Measurements from ENCODE around the gene OR10X1.

Gene OR10X1, protein sequence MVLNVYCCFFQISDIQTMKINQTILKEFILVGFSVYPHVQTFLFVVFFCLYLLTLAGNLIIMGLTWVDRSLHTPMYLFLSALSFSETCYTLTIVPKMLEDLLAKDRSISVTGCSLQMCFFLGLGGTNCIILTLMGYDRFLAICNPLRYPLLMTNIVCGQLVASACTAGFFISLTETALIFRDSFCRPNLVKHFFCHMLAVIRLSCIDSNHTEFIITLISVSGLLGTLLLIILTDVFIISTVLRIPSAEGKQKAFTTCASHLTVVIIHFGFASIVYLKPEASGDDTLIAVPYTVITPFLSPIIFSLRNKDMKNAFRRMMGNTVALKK

DNA sequence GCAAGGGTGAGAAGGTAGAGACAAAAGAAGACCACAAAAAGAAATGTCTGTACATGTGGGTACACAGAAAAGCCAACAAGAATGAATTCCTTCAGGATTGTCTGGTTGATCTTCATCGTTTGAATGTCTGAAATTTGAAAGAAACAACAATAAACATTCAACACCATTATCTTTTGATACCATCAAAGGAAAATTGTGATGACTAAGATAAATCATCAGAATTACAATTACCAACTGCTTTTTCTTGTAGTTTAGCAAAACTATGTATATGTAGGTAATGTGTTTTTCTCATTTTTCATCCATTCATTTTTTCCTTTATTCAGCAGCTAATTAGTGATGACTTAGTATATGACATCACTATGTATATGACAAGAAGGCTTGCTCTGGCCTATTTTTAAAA, at the start of gene OR10X1:
OR10X1 (minus strand) TSS at position 167 of the 400 bp plus-strand sequence; CDS start at position 167, 0 bp downstream.
- no peaks in the 10 kb centered on the region for H3K4me1 Mint-ChIP-seq
- no peaks in the 10 kb centered on the region for H3K36me3 Mint-ChIP-seq
- peaks cover 8% of the 10 kb centered on the region for H3K27me3 Mint-ChIP-seq
- no peaks in the 10 kb centered on the region for H3K9me3 Mint-ChIP-seq
- H3K27ac Mint-ChIP-seq, result no peak within 1 kb of the TSS
- H3K4me3 Mint-ChIP-seq, result no peak within 1 kb of the TSS

DNA sequence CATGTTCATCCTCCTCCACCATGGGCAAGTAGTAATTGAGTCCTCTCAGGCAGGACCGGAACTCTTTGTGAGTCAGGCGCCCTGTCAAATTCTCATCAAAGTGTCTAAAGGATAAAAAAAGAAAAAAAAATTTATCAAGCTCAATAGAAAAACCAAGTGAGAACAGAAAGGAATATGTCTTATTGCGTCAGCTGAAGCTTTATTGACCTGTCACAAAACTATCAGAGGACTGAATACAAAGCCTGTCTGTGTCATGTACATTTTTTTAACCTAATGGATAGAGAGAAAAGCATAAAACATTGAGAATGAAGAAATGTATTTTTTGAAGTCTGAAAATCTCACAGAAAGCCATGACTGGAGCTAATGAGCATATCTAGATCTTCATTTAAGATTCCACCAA, 34.1 kb upstream of the OR10X1 start:
- H3K27ac Mint-ChIP-seq, result no peak overlapping the region

DNA sequence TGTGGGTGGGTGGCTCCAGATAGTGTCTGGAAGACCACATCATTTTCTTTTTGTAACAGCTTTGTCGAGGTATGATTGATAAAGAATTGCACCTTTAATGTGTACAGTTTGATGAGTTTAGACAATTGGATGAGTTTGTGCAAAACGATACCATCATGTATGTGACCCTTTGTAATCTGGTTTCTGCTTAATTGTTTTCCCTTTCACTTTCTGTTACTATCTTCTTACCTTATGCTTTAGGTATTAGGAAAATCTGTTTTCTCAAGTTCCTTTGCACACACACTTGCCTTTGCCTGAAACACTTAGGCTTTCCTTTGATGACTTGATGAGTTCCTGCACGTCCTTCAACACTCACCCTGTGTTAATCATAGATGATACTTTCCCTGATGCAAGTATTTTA, 32.2 kb upstream of the OR10X1 start:
- Mint-ChIP-seq H3K27ac (no peak overlapping the region), H3K4me1 (no peaks in the 10 kb centered on the region), H3K36me3 (no peaks in the 10 kb centered on the region), H3K4me3 (no peak overlapping the region), H3K9me3 (no peaks in the 10 kb centered on the region), H3K27me3 (peaks cover 7% of the 10 kb centered on the region)

More for the DNA sequence above, 34.1 kb upstream of the OR10X1 start:
- Mint-ChIP-seq H3K4me3 (no peak overlapping the region), H3K27me3 (peaks cover 13% of the 10 kb centered on the region), H3K4me1 (no peaks in the 10 kb centered on the region), H3K36me3 (no peaks in the 10 kb centered on the region), H3K9me3 (no peaks in the 10 kb centered on the region)

GRCh38 chr1:158607296-158607695, 27.6 kb upstream of the OR10X1 start:
- no peak overlapping the region for H3K4me3 Mint-ChIP-seq
- H3K4me1 Mint-ChIP-seq, result no peaks in the 10 kb centered on the region
- H3K27me3 Mint-ChIP-seq, result no peaks in the 10 kb centered on the region
- no peaks in the 10 kb centered on the region for H3K36me3 Mint-ChIP-seq
- H3K9me3 Mint-ChIP-seq, result no peaks in the 10 kb centered on the region
- H3K27ac Mint-ChIP-seq, result no peak overlapping the region

DNA sequence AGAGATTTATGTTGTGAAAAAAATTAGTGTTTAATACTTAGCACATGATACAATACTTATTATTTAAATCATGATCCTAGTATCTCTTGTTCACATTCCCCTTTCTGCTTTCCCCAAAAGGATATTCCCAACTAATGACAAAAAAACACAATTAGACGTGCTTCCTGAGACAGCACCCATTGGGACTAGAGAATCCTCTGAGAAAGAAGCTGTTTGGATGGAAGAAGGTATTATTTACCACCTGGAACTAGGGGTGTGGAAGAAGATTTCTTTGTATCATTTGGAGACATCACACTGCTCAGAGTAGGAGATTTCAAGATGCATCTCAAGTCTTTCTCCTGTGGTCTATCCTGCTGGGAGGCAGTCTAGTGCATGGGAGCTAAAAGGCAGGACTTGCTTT, 25.3 kb upstream of the OR10X1 start, which contains the start of gene OR10Z1:
OR10Z1 (plus strand) TSS at position 301 of the 400 bp plus-strand sequence. CDS start 1,171 bp downstream, outside the sequence.
- Mint-ChIP-seq H3K4me3 (no peak within 1 kb of the TSS), H3K36me3 (no peaks in the 10 kb centered on the region), H3K27ac (no peak within 1 kb of the TSS), H3K27me3 (no peaks in the 10 kb centered on the region), H3K9me3 (peaks cover 4% of the 10 kb centered on the region), H3K4me1 (no peaks in the 10 kb centered on the region)

DNA sequence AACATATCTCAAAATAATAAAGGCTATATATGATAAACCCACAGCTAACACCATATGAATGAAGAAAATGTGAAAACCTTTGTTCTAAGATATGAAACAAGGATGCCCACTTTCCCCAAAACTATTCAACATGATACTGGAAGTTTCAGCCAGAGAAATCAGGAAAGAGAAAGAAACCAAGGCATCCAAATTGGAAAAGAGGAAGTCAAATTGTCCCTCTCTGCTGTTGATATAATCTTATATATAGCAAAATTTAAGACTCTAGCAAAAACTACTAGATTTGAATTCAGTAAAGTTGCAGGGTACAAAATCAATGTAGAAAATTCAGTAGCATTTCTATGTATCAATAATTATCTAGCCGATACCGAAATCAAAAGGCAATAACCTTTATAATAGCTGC, 21.0 kb upstream of the OR10X1 start:
- no peaks in the 10 kb centered on the region for H3K27me3 Mint-ChIP-seq
- H3K36me3 Mint-ChIP-seq, result peaks cover 7% of the 10 kb centered on the region
- H3K4me1 Mint-ChIP-seq, result no peaks in the 10 kb centered on the region
- no peak overlapping the region for H3K4me3 Mint-ChIP-seq
- peaks cover 24% of the 10 kb centered on the region for H3K9me3 Mint-ChIP-seq
- no peak overlapping the region for H3K27ac Mint-ChIP-seq

DNA sequence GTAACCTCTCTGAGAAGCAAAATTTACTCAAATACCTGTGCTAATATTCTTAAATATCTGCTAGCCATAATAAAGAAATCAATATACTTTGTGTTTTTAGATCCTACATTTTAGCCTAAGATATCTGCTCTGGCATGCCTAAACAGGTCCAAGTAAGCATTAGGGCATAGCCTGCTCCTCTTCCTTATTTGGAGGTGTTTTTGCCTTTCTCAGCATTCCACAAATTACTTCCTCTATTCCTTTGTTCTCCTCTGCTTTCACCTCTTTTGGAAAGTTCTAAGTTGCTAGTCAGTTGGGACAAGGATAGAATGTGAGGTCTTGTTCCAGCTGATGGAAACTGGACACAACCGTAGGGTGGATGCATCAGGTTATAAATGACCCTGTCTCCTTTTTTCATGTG, 7.2 kb upstream of the OR10X1 start:
- Mint-ChIP-seq H3K4me3 (no peak overlapping the region), H3K4me1 (no peaks in the 10 kb centered on the region), H3K27ac (no peak overlapping the region), H3K36me3 (no peaks in the 10 kb centered on the region), H3K27me3 (peaks cover 3% of the 10 kb centered on the region), H3K9me3 (no peaks in the 10 kb centered on the region)

DNA sequence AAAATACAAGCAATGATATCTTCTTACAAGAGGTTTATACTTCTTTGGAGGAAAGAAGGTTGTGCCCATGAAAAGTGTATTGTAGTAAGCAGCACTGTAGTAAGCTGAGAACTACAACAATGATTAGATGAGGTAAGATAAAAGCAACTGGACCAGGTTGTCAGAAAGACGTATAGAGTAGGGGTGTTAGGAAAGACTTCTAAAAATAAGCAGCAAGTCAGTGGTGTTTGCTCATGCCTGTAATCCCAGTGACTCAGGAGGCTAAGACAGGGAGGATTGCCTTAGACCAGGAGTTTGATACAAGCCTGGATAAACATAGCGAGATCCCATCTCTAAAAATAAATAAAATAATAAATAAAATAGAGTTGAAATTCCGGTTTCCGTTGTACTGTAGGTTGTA, 4.3 kb upstream of the OR10X1 start:
- Mint-ChIP-seq H3K27ac (no peak overlapping the region), H3K9me3 (no peaks in the 10 kb centered on the region), H3K36me3 (no peaks in the 10 kb centered on the region), H3K4me3 (no peak overlapping the region), H3K4me1 (no peaks in the 10 kb centered on the region), H3K27me3 (peaks cover 3% of the 10 kb centered on the region)

DNA sequence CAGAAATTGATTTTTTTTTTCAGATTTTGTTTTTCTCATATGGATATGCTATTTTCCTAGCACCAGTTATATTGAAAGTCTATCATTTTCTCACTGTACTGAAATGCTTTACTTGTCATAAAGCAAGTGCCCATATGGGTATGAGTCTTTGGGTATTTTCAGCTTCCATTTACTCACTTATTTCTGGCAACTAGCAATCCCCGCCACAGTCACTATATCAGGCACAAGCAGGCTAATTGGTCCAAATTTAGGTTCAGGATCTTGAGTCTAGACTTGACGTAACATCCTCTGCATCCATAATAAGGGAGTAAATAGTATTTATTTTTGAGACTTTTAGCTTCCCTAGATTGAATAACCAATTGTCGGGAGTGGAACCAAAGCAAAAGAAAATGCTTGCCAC, 2.1 kb downstream of the OR10X1 start:
- H3K27ac Mint-ChIP-seq, result no peak overlapping the region
- H3K4me1 Mint-ChIP-seq, result no peaks in the 10 kb centered on the region
- no peak overlapping the region for H3K4me3 Mint-ChIP-seq
- H3K9me3 Mint-ChIP-seq, result no peaks in the 10 kb centered on the region
- H3K27me3 Mint-ChIP-seq, result peaks cover 7% of the 10 kb centered on the region
- no peaks in the 10 kb centered on the region for H3K36me3 Mint-ChIP-seq

- no peaks in the 10 kb centered on the region for H3K36me3 Mint-ChIP-seq
- H3K4me3 Mint-ChIP-seq, result no peak overlapping the region
- no peaks in the 10 kb centered on the region for H3K9me3 Mint-ChIP-seq
- H3K4me1 Mint-ChIP-seq, result no peaks in the 10 kb centered on the region
- peaks cover 13% of the 10 kb centered on the region for H3K27me3 Mint-ChIP-seq
- H3K27ac Mint-ChIP-seq, result no peak overlapping the region
These were observed 7.5 kb downstream of the OR10X1 start for GRCh38 chr1:158572226-158572625.

DNA sequence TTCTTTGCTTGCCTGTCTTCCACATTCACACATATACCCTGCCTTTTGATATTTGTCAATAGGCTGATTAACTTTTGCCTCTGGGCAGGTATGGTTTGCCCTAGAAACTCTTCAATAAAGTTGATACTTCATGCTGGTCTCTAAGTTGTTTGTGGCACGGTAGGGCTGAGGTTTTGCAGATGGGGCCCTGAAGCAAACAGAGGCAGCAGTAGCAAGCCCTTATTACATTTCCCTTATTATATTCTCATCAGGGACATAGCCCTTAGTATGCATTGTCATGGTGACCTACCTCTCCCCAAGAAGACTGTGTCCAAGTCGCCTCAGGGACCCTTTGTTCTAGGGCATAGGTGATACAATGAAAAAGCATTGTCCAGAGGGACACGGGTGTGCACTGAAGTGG, 9.2 kb downstream of the OR10X1 start, which contains the start of gene OR6P1:
OR6P1 (minus strand) TSS at position 101 of the 400 bp plus-strand sequence. CDS start 6,976 bp downstream, outside the sequence.
- Mint-ChIP-seq H3K4me3 (no peak within 1 kb of the TSS), H3K4me1 (no peaks in the 10 kb centered on the region), H3K9me3 (no peaks in the 10 kb centered on the region), H3K27ac (no peak within 1 kb of the TSS), H3K36me3 (no peaks in the 10 kb centered on the region), H3K27me3 (peaks cover 13% of the 10 kb centered on the region)

DNA sequence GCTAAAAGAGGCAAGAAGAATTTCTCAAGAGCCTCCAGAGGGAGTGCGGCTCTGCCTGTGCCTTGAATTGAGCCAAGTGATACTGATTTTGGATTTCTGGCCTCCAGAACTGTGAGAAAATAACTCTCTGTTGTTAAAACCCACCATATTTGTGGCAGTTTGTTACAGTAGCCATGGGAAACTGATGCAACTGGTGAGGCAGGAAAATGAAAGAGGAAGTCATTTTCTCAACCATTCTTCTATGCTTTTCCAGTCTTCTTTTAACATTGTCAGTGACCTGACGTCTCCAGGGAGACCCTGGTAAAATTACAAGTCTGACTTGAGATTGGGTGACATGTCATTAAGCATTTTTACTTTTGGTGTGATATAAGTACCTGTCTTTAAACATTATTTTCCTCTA, 15.1 kb downstream of the OR10X1 start:
- H3K4me3 Mint-ChIP-seq, result no peak overlapping the region
- peaks cover 15% of the 10 kb centered on the region for H3K27me3 Mint-ChIP-seq

GRCh38 chr1:158563853-158564252, 15.8 kb downstream of the OR10X1 start:
- H3K4me3 Mint-ChIP-seq, result no peak overlapping the region

More for the DNA sequence above, 15.1 kb downstream of the OR10X1 start:
- Mint-ChIP-seq H3K27ac (no peak overlapping the region), H3K9me3 (no peaks in the 10 kb centered on the region), H3K4me1 (no peaks in the 10 kb centered on the region), H3K36me3 (no peaks in the 10 kb centered on the region)

GRCh38 chr1:158559696-158560095, 20.0 kb downstream of the OR10X1 start:
- H3K4me3 Mint-ChIP-seq, result no peak overlapping the region
- H3K27ac Mint-ChIP-seq, result no peak overlapping the region
- no peaks in the 10 kb centered on the region for H3K4me1 Mint-ChIP-seq
- peaks cover 10% of the 10 kb centered on the region for H3K27me3 Mint-ChIP-seq
- H3K36me3 Mint-ChIP-seq, result no peaks in the 10 kb centered on the region
- H3K9me3 Mint-ChIP-seq, result no peaks in the 10 kb centered on the region

More at GRCh38 chr1:158563853-158564252, 15.8 kb downstream of the OR10X1 start:
- Mint-ChIP-seq H3K9me3 (no peaks in the 10 kb centered on the region), H3K27me3 (peaks cover 15% of the 10 kb centered on the region), H3K36me3 (no peaks in the 10 kb centered on the region), H3K27ac (no peak overlapping the region), H3K4me1 (no peaks in the 10 kb centered on the region)

- no peak within 1 kb of the TSS for H3K4me3 Mint-ChIP-seq
- H3K36me3 Mint-ChIP-seq, result no peaks in the 10 kb centered on the region
- no peaks in the 10 kb centered on the region for H3K4me1 Mint-ChIP-seq
- H3K27ac Mint-ChIP-seq, result no peak within 1 kb of the TSS
- no peaks in the 10 kb centered on the region for H3K9me3 Mint-ChIP-seq
- H3K27me3 Mint-ChIP-seq, result peaks cover 7% of the 10 kb centered on the region
These were observed 25.3 kb downstream of the OR10X1 start, which contains the start of gene OR6Y1 for GRCh38 chr1:158554352-158554751. Gene OR6Y1, minus strand, starts transcription at chr1:158554405. Its CDS starts 6,300 bp downstream, at chr1:158548105.

- no peaks in the 10 kb centered on the region for H3K36me3 Mint-ChIP-seq
- no peaks in the 10 kb centered on the region for H3K4me1 Mint-ChIP-seq
- no peak overlapping the region for H3K27ac Mint-ChIP-seq
- no peaks in the 10 kb centered on the region for H3K9me3 Mint-ChIP-seq
- H3K4me3 Mint-ChIP-seq, result no peak overlapping the region
- peaks cover 11% of the 10 kb centered on the region for H3K27me3 Mint-ChIP-seq
These were observed 27.4 kb downstream of the OR10X1 start for GRCh38 chr1:158552296-158552695.

Measured in activated naive CD4-positive, alpha-beta T cell treated with anti-CD3 and anti-CD28 coated beads, Interleukin-2, amount 50 U/mL, for 24 hours (primary cell).